ENCODE data around the gene ZNF213.

The ZNF213 gene

DNA sequence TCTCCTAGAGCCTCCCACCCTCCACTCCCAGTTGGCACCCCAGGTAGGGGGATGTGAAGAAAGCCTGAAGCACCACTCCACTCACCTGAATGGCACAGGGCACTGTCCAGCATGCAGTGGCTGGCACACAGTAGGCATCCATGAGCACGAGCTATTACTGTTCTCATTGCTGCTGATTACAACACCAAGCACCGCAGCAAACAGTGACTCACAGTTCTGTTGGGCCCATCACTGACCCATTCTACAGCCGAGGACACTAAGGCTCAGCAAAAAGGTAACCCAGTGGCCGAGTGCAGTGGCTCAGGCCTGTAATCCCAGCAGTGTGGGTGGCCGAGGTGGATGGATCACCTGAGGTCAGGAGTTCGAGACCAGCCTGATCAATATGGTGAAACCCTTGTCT lies 38.5 kb upstream of the ZNF213 start:
- Histone ChIP-seq H2BK120ac (ENCODE audit: insufficient read depth, low read length, poor library complexity) (no peak overlapping the region), H3K4me2 (ENCODE audit: low read length) (no peak overlapping the region), H3K4ac (ENCODE audit: low read depth, low read length) (no peak overlapping the region), H2AFZ (ENCODE audit: insufficient read depth, low read length, poor library complexity) (no peak overlapping the region), H3K79me1 (ENCODE audit: low read length) (peaks cover 8% of the 10 kb centered on the region), H3K79me2 (ENCODE audit: control insufficient read depth, insufficient read depth, low read length, poor library complexity) (no peaks in the 10 kb centered on the region), H3K4me3 (ENCODE audit: low read depth, low read length) (no peak overlapping the region), H3K9me3 (ENCODE audit: insufficient read depth, low read depth, low read length) (peaks cover 2% of the 10 kb centered on the region), H3K27ac (ENCODE audit: low read depth, low read length) (no peak overlapping the region), H3K23ac (ENCODE audit: low read length) (no peak overlapping the region), H3K14ac (ENCODE audit: low read length) (no peak overlapping the region), H2BK12ac (ENCODE audit: low read length) (no peak overlapping the region), H4K91ac (ENCODE audit: low read depth, low read length) (no peak overlapping the region), H4K12ac (ENCODE audit: low read depth, low read length) (no peak overlapping the region), H4K8ac (ENCODE audit: low read depth, low read length) (no peak overlapping the region), H2BK5ac (ENCODE audit: low read depth, low read length, poor library complexity) (no peak overlapping the region), H3K36me3 (ENCODE audit: control insufficient read depth in 1 of 2, insufficient read depth in 2 of 2, low read length in 2 of 2) (no peaks in the 10 kb centered on the region), H3K18ac (ENCODE audit: low read length) (no peak overlapping the region), H3K4me1 (ENCODE audit: control insufficient read depth in 1 of 2, insufficient read depth in 2 of 2, low read length in 2 of 2) (peaks cover 9 to 13% of the 10 kb centered on the region in 2 experiments), H2AK5ac (ENCODE audit: low read length) (no peak overlapping the region), H3K27me3 (ENCODE audit: insufficient read depth, low read length) (no peaks in the 10 kb centered on the region), H3K9ac (ENCODE audit: low read length) (no peak overlapping the region)
- whole genome bisulfite sequencing (ENCODE audit: extremely low coverage, insufficient coverage, insufficient read length): no CpG with 5 or more reads among the region's 6 CpGs
- no peak for DNase-seq

DNA sequence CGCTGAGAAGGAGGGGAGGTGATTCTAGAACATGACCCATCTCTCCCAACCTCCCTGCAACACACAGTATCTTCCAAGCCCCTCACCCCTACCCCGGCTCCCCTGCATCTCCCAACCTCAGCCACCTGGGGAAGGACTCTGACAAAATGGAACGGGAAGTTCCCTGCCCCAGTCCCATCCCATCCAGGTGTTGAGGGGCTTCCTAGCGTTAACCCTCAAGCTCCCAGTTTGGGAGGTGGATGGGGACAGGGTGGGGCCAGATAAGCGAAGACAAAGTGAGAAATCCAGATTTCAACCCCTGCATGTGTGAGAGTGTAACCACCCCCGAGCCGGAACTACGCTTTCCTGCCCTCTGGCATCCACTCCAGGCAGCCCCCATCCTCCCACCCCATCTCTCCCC lies 37.6 kb upstream of the ZNF213 start:
- no CpG with 5 or more reads among the region's 8 CpGs for WGBS (ENCODE audit: extremely low coverage, insufficient coverage, insufficient read length)
- no peaks in the 10 kb centered on the region for H3K36me3 ChIP-seq (ENCODE audit: control insufficient read depth in 1 of 2, insufficient read depth in 2 of 2, low read length in 2 of 2)

DNA sequence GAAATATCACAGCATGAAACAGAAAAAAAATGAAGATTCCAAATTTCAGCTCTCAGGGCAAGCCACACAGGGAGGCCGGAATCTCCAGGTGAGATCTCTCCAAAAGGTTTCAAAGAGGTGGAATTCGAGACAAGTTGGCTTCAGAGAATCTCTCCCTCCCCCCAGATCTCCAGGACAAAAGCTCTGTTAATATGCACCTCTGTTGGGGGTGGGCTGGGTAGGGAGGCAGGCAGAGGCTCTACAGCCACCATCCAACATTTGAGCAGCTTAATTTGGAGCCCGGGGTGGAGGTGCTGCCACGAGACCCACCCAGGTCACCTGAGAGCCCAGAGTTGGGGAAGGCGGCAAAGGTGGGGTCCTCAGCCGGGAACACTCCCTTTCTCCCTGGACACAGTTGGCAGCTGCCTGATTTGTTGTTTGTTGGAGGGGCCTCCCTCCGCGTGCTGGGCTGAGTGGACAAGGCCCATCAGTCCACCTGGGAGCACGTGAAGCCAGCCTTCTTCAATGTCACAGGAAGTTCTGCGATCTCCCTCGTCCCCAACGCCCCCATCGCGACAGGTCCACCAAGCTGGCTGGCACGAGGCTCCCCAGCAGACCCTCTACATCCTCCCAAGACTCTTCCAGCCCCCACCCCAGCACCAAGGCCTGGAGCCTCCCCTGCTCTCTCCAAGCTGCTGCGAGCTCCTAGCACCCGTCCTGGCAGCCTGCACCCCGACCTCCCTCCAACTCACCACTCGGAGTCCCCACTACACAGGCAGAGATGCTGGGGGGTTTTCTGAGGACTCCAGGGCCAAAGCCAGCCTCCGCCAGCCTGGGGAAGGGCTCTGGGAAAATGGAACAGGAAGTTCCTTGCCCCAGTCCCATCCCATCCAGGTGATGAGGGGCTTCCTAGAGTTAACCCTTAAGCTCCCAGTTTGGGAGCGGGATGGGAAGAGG lies 36.1 kb upstream of the ZNF213 start, which contains the start of gene ZSCAN10:
ZSCAN10 (minus strand) TSS at position 836 of the 936 bp plus-strand sequence. CDS start 6,357 bp downstream, outside the sequence.
- no peak for DNase-seq
- no peak within 1 kb of the TSS for H2BK12ac ChIP-seq (ENCODE audit: low read length)
- peaks cover 2% of the 10 kb centered on the region for H3K9me3 ChIP-seq (ENCODE audit: insufficient read depth, low read depth, low read length)
- peak within 1 kb of the TSS; percentile 33 for H3K14ac ChIP-seq (ENCODE audit: low read length)
- no peak within 1 kb of the TSS for H3K4me3 ChIP-seq (ENCODE audit: low read depth, low read length)
- H3K9ac ChIP-seq (ENCODE audit: low read length): no peak within 1 kb of the TSS
- H3K36me3 ChIP-seq (ENCODE audit: control insufficient read depth in 1 of 2, insufficient read depth in 2 of 2, low read length in 2 of 2): no peaks in the 10 kb centered on the region
- peaks cover 8% of the 10 kb centered on the region for H3K79me1 ChIP-seq (ENCODE audit: low read length)
- H2AK5ac ChIP-seq (ENCODE audit: low read length): no peak within 1 kb of the TSS
- H3K27ac ChIP-seq (ENCODE audit: low read depth, low read length): no peak within 1 kb of the TSS
- no CpG with 5 or more reads among the region's 21 CpGs for WGBS (ENCODE audit: extremely low coverage, insufficient coverage, insufficient read length)
- H3K18ac ChIP-seq (ENCODE audit: low read length): peak within 1 kb of the TSS; percentile 34
- peak within 1 kb of the TSS; percentile 45 for H4K91ac ChIP-seq (ENCODE audit: low read depth, low read length)
- H3K4ac ChIP-seq (ENCODE audit: low read depth, low read length): no peak within 1 kb of the TSS
- H3K4me2 ChIP-seq (ENCODE audit: low read length): peak within 1 kb of the TSS; percentile 53
- peak within 1 kb of the TSS; percentile 81 for H4K8ac ChIP-seq (ENCODE audit: low read depth, low read length)
- H3K4me1 ChIP-seq (ENCODE audit: control insufficient read depth in 1 of 2, insufficient read depth in 2 of 2, low read length in 2 of 2): peaks cover 9 to 13% of the 10 kb centered on the region in 2 experiments
- H3K23ac ChIP-seq (ENCODE audit: low read length): no peak within 1 kb of the TSS
- H4K12ac ChIP-seq (ENCODE audit: low read depth, low read length): peak within 1 kb of the TSS; percentile 39
- H2AFZ ChIP-seq (ENCODE audit: insufficient read depth, low read length, poor library complexity): peak within 1 kb of the TSS; percentile 82
- H3K79me2 ChIP-seq (ENCODE audit: control insufficient read depth, insufficient read depth, low read length, poor library complexity): no peaks in the 10 kb centered on the region
- H2BK120ac ChIP-seq (ENCODE audit: insufficient read depth, low read length, poor library complexity): no peak within 1 kb of the TSS
- H3K27me3 ChIP-seq (ENCODE audit: insufficient read depth, low read length): no peaks in the 10 kb centered on the region
- no peak within 1 kb of the TSS for H2BK5ac ChIP-seq (ENCODE audit: low read depth, low read length, poor library complexity)

More for the DNA sequence above, 37.6 kb upstream of the ZNF213 start:
- Histone ChIP-seq H4K91ac (ENCODE audit: low read depth, low read length) (no peak overlapping the region), H3K79me1 (ENCODE audit: low read length) (peaks cover 8% of the 10 kb centered on the region), H4K12ac (ENCODE audit: low read depth, low read length) (no peak overlapping the region), H3K9ac (ENCODE audit: low read length) (no peak overlapping the region), H3K4me1 (ENCODE audit: control insufficient read depth in 1 of 2, insufficient read depth in 2 of 2, low read length in 2 of 2) (peaks cover 9 to 13% of the 10 kb centered on the region in 2 experiments), H2AK5ac (ENCODE audit: low read length) (no peak overlapping the region), H3K9me3 (ENCODE audit: insufficient read depth, low read depth, low read length) (peaks cover 2% of the 10 kb centered on the region), H3K4ac (ENCODE audit: low read depth, low read length) (no peak overlapping the region), H3K4me2 (ENCODE audit: low read length) (no peak overlapping the region), H3K27me3 (ENCODE audit: insufficient read depth, low read length) (no peaks in the 10 kb centered on the region), H4K8ac (ENCODE audit: low read depth, low read length) (no peak overlapping the region), H2BK5ac (ENCODE audit: low read depth, low read length, poor library complexity) (no peak overlapping the region), H2BK120ac (ENCODE audit: insufficient read depth, low read length, poor library complexity) (no peak overlapping the region), H3K14ac (ENCODE audit: low read length) (no peak overlapping the region), H2AFZ (ENCODE audit: insufficient read depth, low read length, poor library complexity) (no peak overlapping the region), H2BK12ac (ENCODE audit: low read length) (no peak overlapping the region), H3K4me3 (ENCODE audit: low read depth, low read length) (no peak overlapping the region), H3K27ac (ENCODE audit: low read depth, low read length) (no peak overlapping the region), H3K18ac (ENCODE audit: low read length) (no peak overlapping the region), H3K79me2 (ENCODE audit: control insufficient read depth, insufficient read depth, low read length, poor library complexity) (no peaks in the 10 kb centered on the region), H3K23ac (ENCODE audit: low read length) (no peak overlapping the region)
- DNase-seq: no peak

DNA sequence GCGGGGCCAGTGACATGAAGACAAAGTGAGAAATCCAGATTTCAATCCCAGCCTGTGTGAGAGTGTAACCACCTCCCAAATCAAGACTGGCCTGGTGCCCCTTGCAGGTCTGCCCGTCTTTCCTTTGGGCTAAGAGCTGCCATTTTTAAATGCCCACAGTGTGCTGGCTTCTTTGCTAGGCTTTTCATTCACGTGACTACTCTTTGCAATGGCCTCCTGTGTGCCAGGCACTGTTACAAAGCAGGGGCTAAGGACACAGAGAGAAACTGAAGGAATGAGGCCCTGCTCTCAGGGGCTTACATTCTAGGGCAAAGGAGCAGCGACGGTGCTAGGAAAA lies 35.5 kb upstream of the ZNF213 start:
- Histone ChIP-seq H3K4ac (ENCODE audit: low read depth, low read length) (no peak overlapping the region), H3K36me3 (ENCODE audit: control insufficient read depth in 1 of 2, insufficient read depth in 2 of 2, low read length in 2 of 2) (no peaks in the 10 kb centered on the region), H2AFZ (ENCODE audit: insufficient read depth, low read length, poor library complexity) (no peak overlapping the region), H3K4me1 (ENCODE audit: control insufficient read depth in 1 of 2, insufficient read depth in 2 of 2, low read length in 2 of 2) (peaks cover 9 to 13% of the 10 kb centered on the region in 2 experiments), H4K8ac (ENCODE audit: low read depth, low read length) (no peak overlapping the region), H4K91ac (ENCODE audit: low read depth, low read length) (no peak overlapping the region), H2BK12ac (ENCODE audit: low read length) (no peak overlapping the region), H3K14ac (ENCODE audit: low read length) (no peak overlapping the region), H3K4me3 (ENCODE audit: low read depth, low read length) (no peak overlapping the region), H2BK5ac (ENCODE audit: low read depth, low read length, poor library complexity) (no peak overlapping the region), H2BK120ac (ENCODE audit: insufficient read depth, low read length, poor library complexity) (no peak overlapping the region), H3K27me3 (ENCODE audit: insufficient read depth, low read length) (no peaks in the 10 kb centered on the region), H3K79me1 (ENCODE audit: low read length) (peaks cover 8% of the 10 kb centered on the region), H3K79me2 (ENCODE audit: control insufficient read depth, insufficient read depth, low read length, poor library complexity) (no peaks in the 10 kb centered on the region), H3K9ac (ENCODE audit: low read length) (no peak overlapping the region), H3K27ac (ENCODE audit: low read depth, low read length) (no peak overlapping the region), H4K12ac (ENCODE audit: low read depth, low read length) (no peak overlapping the region), H3K9me3 (ENCODE audit: insufficient read depth, low read depth, low read length) (peaks cover 2% of the 10 kb centered on the region), H3K4me2 (ENCODE audit: low read length) (peak overlapping the region; percentile 53), H3K18ac (ENCODE audit: low read length) (no peak overlapping the region), H2AK5ac (ENCODE audit: low read length) (no peak overlapping the region), H3K23ac (ENCODE audit: low read length) (no peak overlapping the region)
- WGBS (ENCODE audit: extremely low coverage, insufficient coverage, insufficient read length): no CpG with 5 or more reads among the region's 5 CpGs
- no peak for DNase-seq

Measured in trophoblast cell (in vitro differentiated cells and primary cell).